HG03565 (cell line): ENCODE results near the gene WDR72.
"Not testable (repeated sequence)": the region's sequence is repeated elsewhere in the genome, so short reads cannot be mapped to it uniquely, and the experiment has no call there.

Experiments
- ATAC-seq: cut with Tn5 transposase; IDR thresholded peaks from one replicate; pipeline ENCODE4 v1.9.1; 2021; ENCODE audit warnings: mild to moderate bottlenecking, moderate library complexity; ENCODE audit not compliant: unreplicated experiment

WDR72 gene

GRCh38 chr15:53540626-53541300 lies 218.7 kb downstream of the WDR72 start:
- not testable (repeated sequence) for ATAC-seq

- no peak for ATAC-seq
Measured at GRCh38 chr15:53539878-53540277, 219.6 kb downstream of the WDR72 start.

- no peak for ATAC-seq
Measured at GRCh38 chr15:53536479-53537120, 222.9 kb downstream of the WDR72 start.

GRCh38 chr15:53535886-53536285 lies 223.6 kb downstream of the WDR72 start:
- ATAC-seq, result no peak

- ATAC-seq, result no peak
Measured at GRCh38 chr15:53534105-53534839, 225.2 kb downstream of the WDR72 start.

- no peak for ATAC-seq
Measured at GRCh38 chr15:53530761-53531160, 228.7 kb downstream of the WDR72 start.

GRCh38 chr15:53527996-53528395 lies 231.5 kb downstream of the WDR72 start:
- ATAC-seq, result no peak

- no peak for ATAC-seq
Measured at GRCh38 chr15:53525894-53526293, 233.6 kb downstream of the WDR72 start.

GRCh38 chr15:53522991-53523390 lies 236.5 kb downstream of the WDR72 start:
- ATAC-seq, result no peak

- ATAC-seq, result no peak
Measured at GRCh38 chr15:53520996-53521395, 238.5 kb downstream of the WDR72 start.

GRCh38 chr15:53513431-53513830 lies 246.0 kb downstream of the WDR72 start:
- no peak for ATAC-seq

GRCh38 chr15:53512029-53512428 lies 247.4 kb downstream of the WDR72 start:
- ATAC-seq, result no peak

- ATAC-seq, result no peak
Measured at GRCh38 chr15:53511175-53511574, 248.3 kb downstream of the WDR72 start.

GRCh38 chr15:53506370-53506769 lies 253.1 kb downstream of the WDR72 start:
- ATAC-seq, result no peak

GRCh38 chr15:53498996-53499395 lies 260.5 kb downstream of the WDR72 start:
- no peak for ATAC-seq

GRCh38 chr15:53490341-53490740 lies 269.1 kb downstream of the WDR72 start:
- ATAC-seq, result no peak

- ATAC-seq, result no peak
Measured at GRCh38 chr15:53482055-53482454, 277.4 kb downstream of the WDR72 start.

GRCh38 chr15:53477981-53478766 lies 281.3 kb downstream of the WDR72 start:
- no peak for ATAC-seq

GRCh38 chr15:53473886-53474285 lies 285.6 kb downstream of the WDR72 start:
- no peak for ATAC-seq

- ATAC-seq, result no peak
Measured at GRCh38 chr15:53473435-53473834, 286.0 kb downstream of the WDR72 start.

GRCh38 chr15:53472883-53473282 lies 286.6 kb downstream of the WDR72 start:
- ATAC-seq, result no peak
